Uterus (tissue), 4 donors: ENCODE measurements around the gene FRZB. TPM values are rescaled to one million over a fixed set of nuclear protein-coding genes. Genes with fewer than 3 reads are reported as not detected.
A peak's percentile ranks its signal among the peaks of the same experiment; 100 is the strongest.

ENCODE experiments used
- DNase-seq, 2 donors: peaks; one replicate each; pipeline ENCODE4 v3.0.0-alpha.2; 2019 to 2020
- H3K27ac ChIP-seq, 2 donors: fragments of 200-600 bp; sonication (generic); 1 replicate in 1 of 2; 2 replicates in 1 of 2; pipeline ENCODE4 v1.5.1; 2016 to 2018
- H3K27me3 ChIP-seq, 2 donors: fragments of 200-600 bp; sonication (generic); one replicate each; pipeline ENCODE4 v1.5.1; 2018 to 2019; ENCODE audit warnings: control low read depth in 1 of 2
- H3K36me3 ChIP-seq, 2 donors: fragments of 200-600 bp; sonication (generic); one replicate each; pipeline ENCODE4 v1.5.1; 2019; ENCODE audit warnings: control low read depth in 1 of 2
- H3K4me1 ChIP-seq, 2 donors: fragments of 200-600 bp; sonication (generic); one replicate each; pipeline ENCODE4 v1.5.1; 2018 to 2019; ENCODE audit warnings: control low read depth in 1 of 2
- H3K4me3 ChIP-seq, 2 donors: fragments of 200-600 bp; sonication (generic); 1 replicate in 1 of 2; 2 replicates in 1 of 2; pipeline ENCODE4 v1.5.1; 2018 to 2019; ENCODE audit warnings: mild to moderate bottlenecking in 1 of 2
- H3K9me3 ChIP-seq, 2 donors: fragments of 200-600 bp; sonication (generic); one replicate each; pipeline ENCODE4 v1.5.1; 2019; ENCODE audit warnings: control low read depth in 1 of 2
- POLR2A ChIP-seq, 2 donors: fragments of 450-650 bp; IDR thresholded peaks; one replicate each; pipeline ENCODE4 v1.6.1; 2016; ENCODE audit warnings: antibody characterized with exemption in 2 of 2, mild to moderate bottlenecking in 1 of 2, moderate library complexity in 1 of 2
- intact Hi-C: fragments of 100-400 bp; cut with DNase I; formaldehyde crosslinking; loops from one replicate; pipeline ENCODE4 v1.15.1; 2023; ENCODE audit warnings: low total_unique reads
- total RNA-seq, 4 donors: library from RNA; depleted of rRNA in 3 of 4; stranded (reverse); fragments of >200 nt in 3 of 4; gene quantifications; one replicate each; pipeline versions ENCODE4 v1.1.0 to v1.2.4, GENCODE V29; 2014 to 2023
- TF ChIP-seq, protein P1 (sequence below), 4 experiments: fragments of 200-600 bp in 2 of 4; fragments of 450-650 bp in 2 of 4; sonication (generic) in 2 of 4; IDR thresholded peaks; one replicate each; pipeline ENCODE4 v1.5.1; 2016 to 2019; ENCODE audit warnings: antibody characterized with exemption in 4 of 4, mild to moderate bottlenecking in 2 of 4, moderate library complexity in 1 of 4
- donor health status: DM: yes; HTN: yes; CAD: no.

The FRZB gene
- total RNA-seq, 4 donors from 2014 or later: 0.29 to 15.1 (median 7.3) TPM

DNA sequence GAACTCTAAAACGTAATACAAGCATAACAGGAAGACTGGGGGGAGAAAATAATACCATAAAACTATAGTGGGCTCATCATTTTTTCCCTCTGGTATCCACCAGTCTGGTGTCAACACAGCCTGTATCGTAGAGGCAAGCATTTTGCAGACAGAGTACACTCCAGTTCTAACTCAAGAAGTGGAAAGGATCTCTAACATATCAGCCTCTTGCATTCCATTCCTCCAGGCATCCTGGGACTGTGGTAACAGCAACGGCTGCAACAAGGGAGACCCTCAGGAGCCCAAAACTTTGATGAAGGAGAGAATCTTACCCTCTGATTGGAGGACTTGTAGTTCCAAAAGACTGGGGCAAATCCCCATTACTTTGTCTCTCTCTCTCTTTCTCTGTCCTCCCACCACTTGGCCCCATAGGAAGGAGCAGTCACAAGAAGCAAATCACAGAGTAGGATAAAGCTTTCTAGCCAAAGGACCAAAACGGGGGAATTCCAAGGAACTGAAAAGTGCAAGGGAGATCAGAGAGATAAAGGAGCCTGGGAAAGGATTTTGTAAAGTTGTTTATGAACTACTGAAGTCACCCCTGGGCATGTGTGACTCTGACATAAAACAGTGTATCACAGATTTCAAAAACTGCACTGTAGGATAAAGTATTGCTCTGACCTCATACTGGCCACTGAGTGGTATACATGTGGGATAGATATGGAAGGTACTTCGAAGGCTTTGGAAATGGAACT lies 11.9 kb downstream of the FRZB start:
- no peak overlapping the region for H3K27ac ChIP-seq
- TF ChIP-seq POLR2A (IDR thresholded peaks at IDR 0.05): no peak
- TF ChIP-seq, protein P1, sequence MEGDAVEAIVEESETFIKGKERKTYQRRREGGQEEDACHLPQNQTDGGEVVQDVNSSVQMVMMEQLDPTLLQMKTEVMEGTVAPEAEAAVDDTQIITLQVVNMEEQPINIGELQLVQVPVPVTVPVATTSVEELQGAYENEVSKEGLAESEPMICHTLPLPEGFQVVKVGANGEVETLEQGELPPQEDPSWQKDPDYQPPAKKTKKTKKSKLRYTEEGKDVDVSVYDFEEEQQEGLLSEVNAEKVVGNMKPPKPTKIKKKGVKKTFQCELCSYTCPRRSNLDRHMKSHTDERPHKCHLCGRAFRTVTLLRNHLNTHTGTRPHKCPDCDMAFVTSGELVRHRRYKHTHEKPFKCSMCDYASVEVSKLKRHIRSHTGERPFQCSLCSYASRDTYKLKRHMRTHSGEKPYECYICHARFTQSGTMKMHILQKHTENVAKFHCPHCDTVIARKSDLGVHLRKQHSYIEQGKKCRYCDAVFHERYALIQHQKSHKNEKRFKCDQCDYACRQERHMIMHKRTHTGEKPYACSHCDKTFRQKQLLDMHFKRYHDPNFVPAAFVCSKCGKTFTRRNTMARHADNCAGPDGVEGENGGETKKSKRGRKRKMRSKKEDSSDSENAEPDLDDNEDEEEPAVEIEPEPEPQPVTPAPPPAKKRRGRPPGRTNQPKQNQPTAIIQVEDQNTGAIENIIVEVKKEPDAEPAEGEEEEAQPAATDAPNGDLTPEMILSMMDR (IDR thresholded peaks at IDR 0.05): no peak
- H3K4me1 ChIP-seq: no peaks in the 10 kb centered on the region
- intact Hi-C loops: no loop called here
- peaks cover 0 to 3% of the 10 kb centered on the region in 2 donors for H3K9me3 ChIP-seq
- H3K27me3 ChIP-seq: no peaks in the 10 kb centered on the region
- no peak for DNase-seq
- no peak overlapping the region for H3K4me3 ChIP-seq
- H3K36me3 ChIP-seq: no peaks in the 10 kb centered on the region

DNA sequence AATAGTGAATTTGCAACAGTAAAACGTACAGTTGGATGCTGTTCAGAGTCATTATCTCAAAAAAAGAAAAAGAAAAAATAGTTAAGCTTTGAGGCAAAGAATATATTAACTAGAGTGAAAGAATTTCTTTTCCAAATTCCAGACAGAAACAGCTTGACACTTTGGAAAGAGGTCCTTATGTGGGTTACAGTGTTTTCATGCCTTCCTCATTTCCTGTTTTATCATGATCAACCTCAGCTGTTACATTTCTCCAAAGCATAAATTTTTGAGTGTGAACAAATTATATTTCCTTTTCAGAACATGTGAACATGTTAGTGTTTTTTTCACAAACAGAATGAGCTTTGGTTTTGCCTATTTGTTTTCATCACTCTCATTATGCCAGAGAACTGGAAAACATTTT lies 13.6 kb downstream of the FRZB start:
- Histone ChIP-seq H3K27me3 (no peaks in the 10 kb centered on the region), H3K4me3 (no peak overlapping the region), H3K9me3 (peaks cover 0 to 3% of the 10 kb centered on the region in 2 donors), H3K27ac (peak overlapping the region in 1 of 2 donors; percentile 12), H3K36me3 (no peaks in the 10 kb centered on the region), H3K4me1 (no peaks in the 10 kb centered on the region)
- intact Hi-C loops: no loop called here
- no peak for DNase-seq
- TF ChIP-seq POLR2A (IDR thresholded peaks at IDR 0.05): no peak

DNA sequence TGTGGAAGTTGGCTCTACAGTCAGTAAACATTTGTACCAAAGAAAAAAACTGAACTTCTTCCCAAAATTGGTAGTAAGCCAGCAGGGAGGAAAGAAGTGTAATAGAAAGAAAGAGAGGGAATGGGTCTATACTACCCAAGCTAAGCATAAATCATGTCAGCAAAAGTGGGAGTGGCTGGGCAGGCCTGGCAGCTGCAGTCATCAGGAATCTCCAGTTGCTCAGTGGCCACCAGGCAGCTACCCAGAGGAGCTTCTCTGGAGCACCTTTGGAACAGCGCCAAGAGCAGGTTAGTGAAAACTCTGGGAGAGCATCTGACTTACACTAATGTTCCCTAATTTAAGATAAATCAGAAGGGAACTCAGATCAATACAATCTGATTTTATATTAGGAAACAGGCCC lies 14.3 kb downstream of the FRZB start:
- no peaks in the 10 kb centered on the region for H3K27me3 ChIP-seq
- no peaks in the 10 kb centered on the region for H3K4me1 ChIP-seq
- peaks cover 0 to 3% of the 10 kb centered on the region in 2 donors for H3K9me3 ChIP-seq
- no peaks in the 10 kb centered on the region for H3K36me3 ChIP-seq
- no peak overlapping the region for H3K27ac ChIP-seq
- H3K4me3 ChIP-seq: no peak overlapping the region
- intact Hi-C loops: no loop called here
- DNase-seq: peak in 1 of 2 donors; percentile 16
- TF ChIP-seq, protein P1 (IDR thresholded peaks at IDR 0.05): no peak
- TF ChIP-seq POLR2A (IDR thresholded peaks at IDR 0.05): no peak

DNA sequence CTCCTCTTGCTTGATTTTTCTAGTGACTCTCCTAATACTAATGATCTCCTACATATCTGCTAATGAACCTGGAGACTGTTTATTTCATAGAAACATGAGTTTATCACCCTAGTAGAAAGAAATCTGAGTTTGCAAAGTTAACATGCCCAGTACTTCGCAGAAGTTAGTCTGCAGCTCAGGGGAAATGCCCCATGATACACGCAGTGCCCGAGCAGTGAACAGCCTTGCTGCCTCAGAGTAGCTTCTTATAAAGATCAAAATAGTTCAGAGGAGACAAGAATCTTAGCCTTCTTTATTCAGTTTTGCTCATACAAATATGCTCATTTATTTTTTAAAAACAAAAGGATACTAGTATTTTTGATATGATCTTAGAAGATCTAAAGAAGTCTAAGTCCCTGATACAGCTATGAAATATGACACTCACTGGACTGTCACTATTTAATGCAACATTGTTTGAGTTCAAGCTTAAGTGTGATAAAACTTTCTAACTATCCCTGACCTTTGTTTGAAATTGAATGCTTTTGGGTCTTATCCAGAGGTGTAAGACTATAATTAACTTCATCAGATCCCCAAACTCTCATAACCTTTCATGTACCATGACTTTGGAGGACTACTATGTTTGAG lies 20.5 kb downstream of the FRZB start:
- no peak for DNase-seq
- intact Hi-C loops: no loop called here
- H3K36me3 ChIP-seq: no peaks in the 10 kb centered on the region
- H3K9me3 ChIP-seq: no peaks in the 10 kb centered on the region
- H3K27me3 ChIP-seq: no peaks in the 10 kb centered on the region
- TF ChIP-seq, protein P1 (IDR thresholded peaks at IDR 0.05): no peak
- no peak for TF ChIP-seq POLR2A (IDR thresholded peaks at IDR 0.05)
- H3K27ac ChIP-seq: no peak overlapping the region
- no peak overlapping the region for H3K4me3 ChIP-seq
- H3K4me1 ChIP-seq: no peaks in the 10 kb centered on the region

DNA sequence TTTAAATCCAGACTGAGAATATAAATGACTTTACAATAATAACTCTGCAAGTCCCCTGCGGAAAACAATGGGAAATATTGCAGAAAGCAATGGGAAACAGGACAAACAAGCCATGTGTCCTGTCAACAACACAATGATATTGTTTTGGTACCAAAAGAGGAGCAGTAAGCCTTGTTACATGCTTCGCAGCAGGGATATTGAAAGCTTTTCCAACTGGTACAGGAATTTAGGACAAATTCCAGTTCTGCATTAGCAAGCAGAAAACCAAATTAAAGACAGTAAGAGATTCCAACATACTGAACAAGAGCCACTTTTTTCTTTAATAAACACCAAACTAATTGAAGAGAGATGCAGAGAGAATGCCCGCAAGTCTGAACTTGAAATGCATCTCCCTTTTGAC lies 30.0 kb downstream of the FRZB start:
- Histone ChIP-seq H3K4me3 (no peak overlapping the region), H3K9me3 (no peaks in the 10 kb centered on the region), H3K27ac (no peak overlapping the region), H3K4me1 (no peaks in the 10 kb centered on the region), H3K36me3 (no peaks in the 10 kb centered on the region), H3K27me3 (no peaks in the 10 kb centered on the region)
- no peak for DNase-seq
- TF ChIP-seq, protein P1 (IDR thresholded peaks at IDR 0.05): no peak
- TF ChIP-seq POLR2A (IDR thresholded peaks at IDR 0.05): no peak
- intact Hi-C loops: no loop called here
